ENCODE results near the gene C14orf39. TPM values are rescaled to one million over a fixed set of nuclear protein-coding genes. Genes with fewer than 3 reads are reported as not detected.

Gene C14orf39
- total and polyA plus RNA-seq, 4 donors, result 0.60 TPM; not detected in 3

- Histone ChIP-seq H3K4me1 (ENCODE audit: control insufficient read depth in 1 of 2, insufficient read depth in 2 of 2, low read length in 2 of 2) (no peaks in the 10 kb centered on the region), H3K4me3 (ENCODE audit: low read length in 2 of 2) (no peak overlapping the region), H3K27ac (ENCODE audit: low read depth in 1 of 2, low read length in 2 of 2) (no peak overlapping the region), H3K9me3 (ENCODE audit: control insufficient read depth, low read length) (peaks cover 1% of the 10 kb centered on the region), H3K27me3 (ENCODE audit: control insufficient read depth in 1 of 2, insufficient read depth in 2 of 2, low read length in 1 of 2) (peaks cover 0 to 1% of the 10 kb centered on the region in 2 donors), H3K36me3 (ENCODE audit: control insufficient read depth in 1 of 2, insufficient read depth in 2 of 2, low read length in 1 of 2) (no peaks in the 10 kb centered on the region)
- WGBS, 2 donors, result 3 to 6% methylated on average over 35 of the region's 35 CpGs
- intact Hi-C loops (cut with DNase I), result no loop called here
- ATAC-seq (ENCODE audit: low FRiP score), result no peak
- no peak for DNase-seq
Observed at GRCh38 chr14:60510254-60510950, 24.5 kb upstream of the C14orf39 start.

GRCh38 chr14:60509438-60510253, 23.8 kb upstream of the C14orf39 start:
- Histone ChIP-seq H3K4me1 (ENCODE audit: control insufficient read depth in 1 of 2, insufficient read depth in 2 of 2, low read length in 2 of 2) (no peaks in the 10 kb centered on the region), H3K27ac (ENCODE audit: low read depth in 1 of 2, low read length in 2 of 2) (no peak overlapping the region), H3K36me3 (ENCODE audit: control insufficient read depth in 1 of 2, insufficient read depth in 2 of 2, low read length in 1 of 2) (no peaks in the 10 kb centered on the region), H3K27me3 (ENCODE audit: control insufficient read depth in 1 of 2, insufficient read depth in 2 of 2, low read length in 1 of 2) (peaks cover 0 to 1% of the 10 kb centered on the region in 2 donors), H3K4me3 (ENCODE audit: low read length in 2 of 2) (no peak overlapping the region), H3K9me3 (ENCODE audit: control insufficient read depth, low read length) (peaks cover 1% of the 10 kb centered on the region)
- 3 to 4% methylated on average over 58 of the region's 58 CpGs for WGBS, 2 donors
- DNase-seq, result no peak
- ATAC-seq (ENCODE audit: low FRiP score), result peak; percentile 36
- intact Hi-C loops (cut with DNase I), result no loop called here

- peak; percentile 15 for ATAC-seq (ENCODE audit: low FRiP score)
- H3K9me3 ChIP-seq (ENCODE audit: control insufficient read depth, low read length), result peaks cover 1% of the 10 kb centered on the region
- H3K4me3 ChIP-seq (ENCODE audit: low read length in 2 of 2), result no peak within 1 kb of the TSS
- no peaks in the 10 kb centered on the region for H3K4me1 ChIP-seq (ENCODE audit: control insufficient read depth in 1 of 2, insufficient read depth in 2 of 2, low read length in 2 of 2)
- DNase-seq, result peak in 1 of 2 donors; percentile 77
- WGBS, 2 donors, result 1 to 2% methylated on average over 54 to 55 of the region's 55 CpGs
- H3K27ac ChIP-seq (ENCODE audit: low read depth in 1 of 2, low read length in 2 of 2), result no peak within 1 kb of the TSS
- intact Hi-C loops (cut with DNase I), result no loop called here
- H3K36me3 ChIP-seq (ENCODE audit: control insufficient read depth in 1 of 2, insufficient read depth in 2 of 2, low read length in 1 of 2), result no peaks in the 10 kb centered on the region
- H3K27me3 ChIP-seq (ENCODE audit: control insufficient read depth in 1 of 2, insufficient read depth in 2 of 2, low read length in 1 of 2), result peaks cover 0 to 2% of the 10 kb centered on the region in 2 donors
Observed at GRCh38 chr14:60508707-60509437, 23.0 kb upstream of the C14orf39 start, which contains the start of gene SIX6. Gene SIX6 (plus strand): TSS chr14:60509146. CDS start chr14:60509399, 253 bp downstream.

- DNase-seq, result no peak
- intact Hi-C loops (cut with DNase I), result no loop called here
- no peak for ATAC-seq (ENCODE audit: low FRiP score)
- Histone ChIP-seq H3K27ac (ENCODE audit: low read depth in 1 of 2, low read length in 2 of 2) (no peak overlapping the region), H3K4me1 (ENCODE audit: control insufficient read depth in 1 of 2, insufficient read depth in 2 of 2, low read length in 2 of 2) (no peaks in the 10 kb centered on the region), H3K36me3 (ENCODE audit: control insufficient read depth in 1 of 2, insufficient read depth in 2 of 2, low read length in 1 of 2) (no peaks in the 10 kb centered on the region), H3K4me3 (ENCODE audit: low read length in 2 of 2) (no peak overlapping the region), H3K27me3 (ENCODE audit: control insufficient read depth in 1 of 2, insufficient read depth in 2 of 2, low read length in 1 of 2) (peaks cover 0 to 3% of the 10 kb centered on the region in 2 donors), H3K9me3 (ENCODE audit: control insufficient read depth, low read length) (peaks cover 1% of the 10 kb centered on the region)
- 2 to 4% methylated on average over 5 of the region's 5 CpGs for WGBS, 2 donors
Observed at GRCh38 chr14:60508363-60508706, 22.5 kb upstream of the C14orf39 start.

- no peaks in the 10 kb centered on the region for H3K9me3 ChIP-seq (ENCODE audit: control insufficient read depth, low read length)
- no peaks in the 10 kb centered on the region for H3K4me1 ChIP-seq (ENCODE audit: control insufficient read depth in 1 of 2, insufficient read depth in 2 of 2, low read length in 2 of 2)
- 3 to 5% methylated on average over 48 of the region's 48 CpGs for WGBS, 2 donors
- ATAC-seq (ENCODE audit: low FRiP score), result no peak
- H3K4me3 ChIP-seq (ENCODE audit: low read length in 2 of 2), result no peak overlapping the region
- DNase-seq, result no peak
- H3K36me3 ChIP-seq (ENCODE audit: control insufficient read depth in 1 of 2, insufficient read depth in 2 of 2, low read length in 1 of 2), result no peaks in the 10 kb centered on the region
- intact Hi-C loops (cut with DNase I), result no loop called here
- peaks cover 0 to 3% of the 10 kb centered on the region in 2 donors for H3K27me3 ChIP-seq (ENCODE audit: control insufficient read depth in 1 of 2, insufficient read depth in 2 of 2, low read length in 1 of 2)
- no peak overlapping the region for H3K27ac ChIP-seq (ENCODE audit: low read depth in 1 of 2, low read length in 2 of 2)
Observed at GRCh38 chr14:60506985-60507829, 21.3 kb upstream of the C14orf39 start.

- H3K27ac ChIP-seq (ENCODE audit: low read depth in 1 of 2, low read length in 2 of 2), result no peak overlapping the region
- no peak for DNase-seq
- intact Hi-C loops (cut with DNase I), result no loop called here
- no peaks in the 10 kb centered on the region for H3K9me3 ChIP-seq (ENCODE audit: control insufficient read depth, low read length)
- peaks cover 0 to 3% of the 10 kb centered on the region in 2 donors for H3K27me3 ChIP-seq (ENCODE audit: control insufficient read depth in 1 of 2, insufficient read depth in 2 of 2, low read length in 1 of 2)
- H3K36me3 ChIP-seq (ENCODE audit: control insufficient read depth in 1 of 2, insufficient read depth in 2 of 2, low read length in 1 of 2), result no peaks in the 10 kb centered on the region
- ATAC-seq (ENCODE audit: low FRiP score), result no peak
- no peaks in the 10 kb centered on the region for H3K4me1 ChIP-seq (ENCODE audit: control insufficient read depth in 1 of 2, insufficient read depth in 2 of 2, low read length in 2 of 2)
- 6% methylated on average over 17 of the region's 17 CpGs for WGBS, 2 donors
- no peak overlapping the region for H3K4me3 ChIP-seq (ENCODE audit: low read length in 2 of 2)
Observed at GRCh38 chr14:60506462-60506984, 20.7 kb upstream of the C14orf39 start.

GRCh38 chr14:60506010-60506409, 20.1 kb upstream of the C14orf39 start:
- Histone ChIP-seq H3K27ac (ENCODE audit: low read depth in 1 of 2, low read length in 2 of 2) (no peak overlapping the region), H3K27me3 (ENCODE audit: control insufficient read depth in 1 of 2, insufficient read depth in 2 of 2, low read length in 1 of 2) (peaks cover 0 to 3% of the 10 kb centered on the region in 2 donors), H3K4me3 (ENCODE audit: low read length in 2 of 2) (no peak overlapping the region), H3K9me3 (ENCODE audit: control insufficient read depth, low read length) (no peaks in the 10 kb centered on the region), H3K36me3 (ENCODE audit: control insufficient read depth in 1 of 2, insufficient read depth in 2 of 2, low read length in 1 of 2) (no peaks in the 10 kb centered on the region), H3K4me1 (ENCODE audit: control insufficient read depth in 1 of 2, insufficient read depth in 2 of 2, low read length in 2 of 2) (no peaks in the 10 kb centered on the region)
- ATAC-seq (ENCODE audit: low FRiP score), result no peak
- DNase-seq, result no peak
- intact Hi-C loops (cut with DNase I), result no loop called here
- WGBS, 2 donors, result 5% methylated on average over 7 of the region's 7 CpGs

- no peak overlapping the region for H3K27ac ChIP-seq (ENCODE audit: low read depth in 1 of 2, low read length in 2 of 2)
- no peaks in the 10 kb centered on the region for H3K36me3 ChIP-seq (ENCODE audit: control insufficient read depth in 1 of 2, insufficient read depth in 2 of 2, low read length in 1 of 2)
- intact Hi-C loops (cut with DNase I), result no loop called here
- 15 to 17% methylated on average over 2 of the region's 2 CpGs for WGBS, 2 donors
- ATAC-seq (ENCODE audit: low FRiP score) (no peak), DNase-seq (no peak)
- peaks cover 0 to 4% of the 10 kb centered on the region in 2 donors for H3K27me3 ChIP-seq (ENCODE audit: control insufficient read depth in 1 of 2, insufficient read depth in 2 of 2, low read length in 1 of 2)
- H3K4me3 ChIP-seq (ENCODE audit: low read length in 2 of 2), result no peak overlapping the region
- no peaks in the 10 kb centered on the region for H3K4me1 ChIP-seq (ENCODE audit: control insufficient read depth in 1 of 2, insufficient read depth in 2 of 2, low read length in 2 of 2)
- no peaks in the 10 kb centered on the region for H3K9me3 ChIP-seq (ENCODE audit: control insufficient read depth, low read length)
Observed at GRCh38 chr14:60505448-60505847, 19.6 kb upstream of the C14orf39 start.

All from aorta (tissue), 5 donors.